T-helper 2 cell treated with Interferon-gamma antibody and Interleukin-4, amounts not matched to agents 5 μg/mL and 100 μg/mL, for 36 hours (primary cell): ENCODE results near the gene MBD4.
"Not testable (repeated sequence)": the region's sequence is repeated elsewhere in the genome, so short reads cannot be mapped to it uniquely, and the experiment has no call there.

ENCODE experiments used
- DNase-seq: peaks from one replicate; pipeline ENCODE4 v3.0.0; 2021; ENCODE audit warnings: low spot score
- H3K27ac Mint-ChIP-seq: one replicate; pipeline ENCODE4 v1.8.0; 2021; ENCODE audit warnings: mild to moderate bottlenecking, mixed read lengths
- H3K27me3 Mint-ChIP-seq: one replicate; pipeline ENCODE4 v1.8.0; 2021; ENCODE audit warnings: low read depth, mixed read lengths
- H3K36me3 Mint-ChIP-seq: one replicate; pipeline ENCODE4 v1.8.0; 2021; ENCODE audit warnings: low read depth, mixed read lengths
- H3K4me1 Mint-ChIP-seq: one replicate; pipeline ENCODE4 v1.8.0; 2021; ENCODE audit warnings: low read depth, mixed read lengths
- H3K4me3 Mint-ChIP-seq: one replicate; pipeline ENCODE4 v1.8.0; 2022; ENCODE audit warnings: mild to moderate bottlenecking, moderate library complexity, mixed read lengths
- H3K9me3 Mint-ChIP-seq: one replicate; pipeline ENCODE4 v1.8.0; 2021; ENCODE audit warnings: mixed read lengths

Gene MBD4

GRCh38 chr3:129439817-129440617, at the start of gene MBD4, which contains the start of gene IFT122:
Gene MBD4, minus strand, starts transcription at chr3:129439948. Its CDS starts 115 bp downstream, at chr3:129439833.
Gene IFT122, plus strand, starts transcription at chr3:129440224. Its CDS starts 107 bp downstream, at chr3:129440331.
- no peaks in the 10 kb centered on the region for H3K9me3 Mint-ChIP-seq
- peak within 1 kb of the TSS; percentile 99 for H3K27ac Mint-ChIP-seq
- H3K4me1 Mint-ChIP-seq = peaks cover 51% of the 10 kb centered on the region
- peak; percentile 100 for DNase-seq
- H3K27me3 Mint-ChIP-seq = no peaks in the 10 kb centered on the region
- peak within 1 kb of the TSS; percentile 93 for H3K4me3 Mint-ChIP-seq
- peaks cover 27% of the 10 kb centered on the region for H3K36me3 Mint-ChIP-seq

- H3K36me3 Mint-ChIP-seq, H3K4me1 Mint-ChIP-seq, DNase-seq, H3K27ac Mint-ChIP-seq, H3K9me3 Mint-ChIP-seq, H3K4me3 Mint-ChIP-seq, H3K27me3 Mint-ChIP-seq: not testable (repeated sequence)
Measured at GRCh38 chr3:129489258-129489657, 49.5 kb upstream of the MBD4 start.

- not testable (repeated sequence) for H3K27me3 Mint-ChIP-seq, H3K27ac Mint-ChIP-seq, H3K4me1 Mint-ChIP-seq, H3K4me3 Mint-ChIP-seq, DNase-seq, H3K9me3 Mint-ChIP-seq, H3K36me3 Mint-ChIP-seq
Measured at GRCh38 chr3:129487868-129488335, 48.2 kb upstream of the MBD4 start.

- Mint-ChIP-seq H3K27me3 (no peaks in the 10 kb centered on the region), H3K36me3 (no peaks in the 10 kb centered on the region), H3K27ac (no peak overlapping the region), H3K4me1 (no peaks in the 10 kb centered on the region), H3K4me3 (no peak overlapping the region), H3K9me3 (no peaks in the 10 kb centered on the region)
- no peak for DNase-seq
Measured at GRCh38 chr3:129487183-129487867, 47.6 kb upstream of the MBD4 start.

GRCh38 chr3:129486664-129487035, 46.9 kb upstream of the MBD4 start:
- no peaks in the 10 kb centered on the region for H3K27me3 Mint-ChIP-seq
- H3K9me3 Mint-ChIP-seq = no peaks in the 10 kb centered on the region
- peaks cover 4% of the 10 kb centered on the region for H3K36me3 Mint-ChIP-seq
- H3K4me3 Mint-ChIP-seq = no peak overlapping the region
- peaks cover 5% of the 10 kb centered on the region for H3K4me1 Mint-ChIP-seq
- no peak for DNase-seq
- no peak overlapping the region for H3K27ac Mint-ChIP-seq

- Mint-ChIP-seq H3K4me3 (no peak overlapping the region), H3K4me1 (peaks cover 5% of the 10 kb centered on the region), H3K27me3 (no peaks in the 10 kb centered on the region), H3K36me3 (peaks cover 4% of the 10 kb centered on the region), H3K27ac (no peak overlapping the region), H3K9me3 (no peaks in the 10 kb centered on the region)
- DNase-seq = no peak
Measured at GRCh38 chr3:129485721-129486663, 46.2 kb upstream of the MBD4 start.

GRCh38 chr3:129485146-129485545, 45.4 kb upstream of the MBD4 start:
- not testable (repeated sequence) for H3K27me3 Mint-ChIP-seq, H3K9me3 Mint-ChIP-seq, H3K4me1 Mint-ChIP-seq, DNase-seq, H3K4me3 Mint-ChIP-seq, H3K36me3 Mint-ChIP-seq, H3K27ac Mint-ChIP-seq

- Mint-ChIP-seq H3K27ac (no peak overlapping the region), H3K4me1 (peaks cover 5% of the 10 kb centered on the region), H3K4me3 (no peak overlapping the region), H3K9me3 (no peaks in the 10 kb centered on the region), H3K27me3 (no peaks in the 10 kb centered on the region), H3K36me3 (peaks cover 4% of the 10 kb centered on the region)
- DNase-seq = no peak
Measured at GRCh38 chr3:129483870-129484269, 44.1 kb upstream of the MBD4 start.

- peaks cover 4% of the 10 kb centered on the region for H3K36me3 Mint-ChIP-seq
- H3K9me3 Mint-ChIP-seq = no peaks in the 10 kb centered on the region
- DNase-seq = no peak
- no peak overlapping the region for H3K27ac Mint-ChIP-seq
- H3K27me3 Mint-ChIP-seq = no peaks in the 10 kb centered on the region
- H3K4me3 Mint-ChIP-seq = no peak overlapping the region
- peaks cover 5% of the 10 kb centered on the region for H3K4me1 Mint-ChIP-seq
Measured at GRCh38 chr3:129482721-129483120, 43.0 kb upstream of the MBD4 start.

GRCh38 chr3:129481766-129482332, 42.1 kb upstream of the MBD4 start:
- Mint-ChIP-seq H3K27me3 (no peaks in the 10 kb centered on the region), H3K4me3 (no peak overlapping the region), H3K27ac (peak overlapping the region; percentile 60), H3K4me1 (peaks cover 5% of the 10 kb centered on the region), H3K9me3 (no peaks in the 10 kb centered on the region), H3K36me3 (peaks cover 8% of the 10 kb centered on the region)
- DNase-seq = no peak

GRCh38 chr3:129481225-129481765, 41.5 kb upstream of the MBD4 start:
- not testable (repeated sequence) for H3K27ac Mint-ChIP-seq, H3K4me3 Mint-ChIP-seq, H3K9me3 Mint-ChIP-seq, H3K36me3 Mint-ChIP-seq, H3K27me3 Mint-ChIP-seq, DNase-seq, H3K4me1 Mint-ChIP-seq

- Mint-ChIP-seq H3K27me3 (no peaks in the 10 kb centered on the region), H3K36me3 (peaks cover 6% of the 10 kb centered on the region), H3K4me1 (no peaks in the 10 kb centered on the region), H3K4me3 (no peak overlapping the region), H3K9me3 (no peaks in the 10 kb centered on the region), H3K27ac (no peak overlapping the region)
- no peak for DNase-seq
Measured at GRCh38 chr3:129476586-129476985, 36.8 kb upstream of the MBD4 start.

GRCh38 chr3:129475863-129476262, 36.1 kb upstream of the MBD4 start:
- H3K27ac Mint-ChIP-seq = no peak overlapping the region
- peaks cover 6% of the 10 kb centered on the region for H3K36me3 Mint-ChIP-seq

More at GRCh38 chr3:129475863-129476262, 36.1 kb upstream of the MBD4 start:
- no peak for DNase-seq
- Mint-ChIP-seq H3K27me3 (no peaks in the 10 kb centered on the region), H3K4me3 (no peak overlapping the region), H3K4me1 (no peaks in the 10 kb centered on the region), H3K9me3 (no peaks in the 10 kb centered on the region)
